Fibroblast of lung (primary cell): ENCODE data around the gene CRADD. TPM values are rescaled to one million over a fixed set of nuclear protein-coding genes. Genes with fewer than 3 reads are reported as not detected.
A peak's percentile ranks its signal among the peaks of the same experiment; 100 is the strongest.

Experiments used
- DNase-seq, 2 donors: peaks; one replicate each; pipeline versions ENCODE4 v3.0.0 to v3.0.0-alpha.2; 2010; ENCODE audit warnings: low read depth in 2 of 2
- H2AFZ ChIP-seq: 2 replicates; pipeline ENCODE4 v1.5.1; 2012; ENCODE audit warnings: low read length, control low read depth, inconsistent platforms
- H3K27ac ChIP-seq: 2 replicates; pipeline ENCODE4 v1.5.1; 2011; ENCODE audit warnings: low read length, control low read depth; ENCODE audit not compliant: insufficient read depth
- H3K27me3 ChIP-seq: 2 replicates; pipeline ENCODE4 v1.5.1; 2011; ENCODE audit warnings: mild to moderate bottlenecking, low read length; ENCODE audit not compliant: control insufficient read depth, insufficient read depth
- H3K36me3 ChIP-seq: 2 replicates; pipeline ENCODE4 v1.5.1; 2011; ENCODE audit warnings: low read length; ENCODE audit not compliant: control insufficient read depth, insufficient read depth
- H3K4me1 ChIP-seq: 2 replicates; pipeline ENCODE4 v1.5.1; 2011; ENCODE audit warnings: low read length; ENCODE audit not compliant: control insufficient read depth, insufficient read depth; ENCODE audit errors: extremely low read depth
- H3K4me2 ChIP-seq: 2 replicates; pipeline ENCODE4 v1.5.1; 2011; ENCODE audit warnings: low read length, control low read depth; ENCODE audit not compliant: insufficient read depth; ENCODE audit errors: extremely low read depth
- H3K4me3 ChIP-seq, 4 experiments: fragments of 200-600 bp in 1 of 4; sonication (generic) in 1 of 4; replicated peaks in 1 of 4; 2 replicates each; pipeline ENCODE4 v1.5.1; 2011 to 2016; ENCODE audit warnings: low read length in 4 of 4, low read depth in 3 of 4, mild to moderate bottlenecking in 3 of 4, control low read depth in 2 of 4, inconsistent platforms in 1 of 4, mixed read lengths in 1 of 4; ENCODE audit not compliant: insufficient read depth in 1 of 4; ENCODE audit errors: control extremely low read depth in 1 of 4
- H3K79me2 ChIP-seq: 2 replicates; pipeline ENCODE4 v1.5.1; 2012; ENCODE audit warnings: mild to moderate bottlenecking, low read length, inconsistent platforms; ENCODE audit not compliant: control insufficient read depth, insufficient read depth
- H3K9ac ChIP-seq: 2 replicates; pipeline ENCODE4 v1.5.1; 2011; ENCODE audit warnings: mild to moderate bottlenecking, low read length, control low read depth; ENCODE audit not compliant: insufficient read depth
- H3K9me3 ChIP-seq: 2 replicates; pipeline ENCODE4 v1.5.1; 2012; ENCODE audit warnings: low read depth, low read length; ENCODE audit not compliant: control insufficient read depth, insufficient read depth
- H4K20me1 ChIP-seq: 2 replicates; pipeline ENCODE4 v1.5.1; 2011; ENCODE audit warnings: low read length; ENCODE audit not compliant: control insufficient read depth, insufficient read depth; ENCODE audit errors: extremely low read depth
- EZH2 ChIP-seq: IDR thresholded peaks from 2 replicates; pipeline ENCODE4 v1.5.1; 2012; ENCODE audit warnings: low read length, control low read depth, mild to moderate bottlenecking; ENCODE audit errors: missing control alignments
- polyA plus RNA-seq, 2 donors: library from polyadenylated mRNA; depleted of rRNA in 1 of 2; stranded (reverse) in 1 of 2; unstranded in 1 of 2; fragments of >200 nt; gene quantifications; 2 replicates each; pipeline ENCODE4 v1.2.1, GENCODE V29; 2011 to 2012; ENCODE audit warnings: missing spikeins in 1 of 2
- total RNA-seq: library from RNA; depleted of rRNA; stranded (reverse); fragments of >200 nt; gene quantifications from 2 replicates; pipeline ENCODE4 v1.2.1, GENCODE V29; 2014
- TF ChIP-seq, protein P1 (sequence below), 2 donors: IDR thresholded peaks in 1 of 2; conservative IDR thresholded peaks in 1 of 2; 1 replicate in 1 of 2; 2 replicates in 1 of 2; pipeline ENCODE4 v1.5.1; 2011 to 2012; ENCODE audit warnings: low read length in 2 of 2, control low read depth in 1 of 2, inconsistent platforms in 1 of 2, low read depth in 1 of 2, mild to moderate bottlenecking in 1 of 2

CRADD gene
- total and polyA plus RNA-seq, 2 donors (not counting 1 experiment from before 2014, with no cell fraction given): 13.5 to 21.1 TPM

- Histone ChIP-seq H3K36me3 (no peaks in the 10 kb centered on the region), H4K20me1 (no peaks in the 10 kb centered on the region), H3K79me2 (no peaks in the 10 kb centered on the region), H3K4me2 (no peak overlapping the region), H3K9ac (no peak overlapping the region), H3K27me3 (no peaks in the 10 kb centered on the region), H3K27ac (no peak overlapping the region), H3K4me1 (peaks cover 2% of the 10 kb centered on the region), H3K9me3 (no peaks in the 10 kb centered on the region), H3K4me3 (no peak overlapping the region), H2AFZ (no peak overlapping the region)
- TF ChIP-seq EZH2: no peak
- TF ChIP-seq, protein P1, sequence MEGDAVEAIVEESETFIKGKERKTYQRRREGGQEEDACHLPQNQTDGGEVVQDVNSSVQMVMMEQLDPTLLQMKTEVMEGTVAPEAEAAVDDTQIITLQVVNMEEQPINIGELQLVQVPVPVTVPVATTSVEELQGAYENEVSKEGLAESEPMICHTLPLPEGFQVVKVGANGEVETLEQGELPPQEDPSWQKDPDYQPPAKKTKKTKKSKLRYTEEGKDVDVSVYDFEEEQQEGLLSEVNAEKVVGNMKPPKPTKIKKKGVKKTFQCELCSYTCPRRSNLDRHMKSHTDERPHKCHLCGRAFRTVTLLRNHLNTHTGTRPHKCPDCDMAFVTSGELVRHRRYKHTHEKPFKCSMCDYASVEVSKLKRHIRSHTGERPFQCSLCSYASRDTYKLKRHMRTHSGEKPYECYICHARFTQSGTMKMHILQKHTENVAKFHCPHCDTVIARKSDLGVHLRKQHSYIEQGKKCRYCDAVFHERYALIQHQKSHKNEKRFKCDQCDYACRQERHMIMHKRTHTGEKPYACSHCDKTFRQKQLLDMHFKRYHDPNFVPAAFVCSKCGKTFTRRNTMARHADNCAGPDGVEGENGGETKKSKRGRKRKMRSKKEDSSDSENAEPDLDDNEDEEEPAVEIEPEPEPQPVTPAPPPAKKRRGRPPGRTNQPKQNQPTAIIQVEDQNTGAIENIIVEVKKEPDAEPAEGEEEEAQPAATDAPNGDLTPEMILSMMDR (conservative IDR thresholded peaks at IDR 0.05 in 1 of 2, IDR thresholded peaks at IDR 0.05 in 1 of 2; ENCODE audit: low read depth in 1 of 2, low read length in 2 of 2): no peak
- no peak for DNase-seq
Observed at GRCh38 chr12:93939641-93940325, 262.6 kb downstream of the CRADD start.

- Histone ChIP-seq H3K79me2 (no peaks in the 10 kb centered on the region), H3K4me2 (no peak overlapping the region), H3K27ac (no peak overlapping the region), H3K9ac (no peak overlapping the region), H3K4me1 (peaks cover 2% of the 10 kb centered on the region), H3K36me3 (no peaks in the 10 kb centered on the region), H4K20me1 (no peaks in the 10 kb centered on the region), H3K9me3 (no peaks in the 10 kb centered on the region), H3K4me3 (no peak overlapping the region), H2AFZ (no peak overlapping the region), H3K27me3 (no peaks in the 10 kb centered on the region)
- DNase-seq: peak; percentile 24 to 32
- no peak for TF ChIP-seq EZH2
- TF ChIP-seq, protein P1 (conservative IDR thresholded peaks at IDR 0.05 in 1 of 2, IDR thresholded peaks at IDR 0.05 in 1 of 2; ENCODE audit: low read depth in 1 of 2, low read length in 2 of 2): no peak
Observed at GRCh38 chr12:93943780-93944179, 266.6 kb downstream of the CRADD start.

- Histone ChIP-seq H3K27ac (no peak overlapping the region), H3K27me3 (no peaks in the 10 kb centered on the region), H3K9ac (no peak overlapping the region), H3K79me2 (no peaks in the 10 kb centered on the region), H3K4me2 (no peak overlapping the region), H3K4me1 (peaks cover 2% of the 10 kb centered on the region), H4K20me1 (no peaks in the 10 kb centered on the region), H3K36me3 (no peaks in the 10 kb centered on the region), H3K4me3 (no peak overlapping the region), H2AFZ (no peak overlapping the region), H3K9me3 (no peaks in the 10 kb centered on the region)
- peak in 1 of 2 donors; percentile 35 for DNase-seq
- TF ChIP-seq, protein P1 (conservative IDR thresholded peaks at IDR 0.05 in 1 of 2, IDR thresholded peaks at IDR 0.05 in 1 of 2; ENCODE audit: low read depth in 1 of 2, low read length in 2 of 2): no peak
- TF ChIP-seq EZH2: no peak
Observed at GRCh38 chr12:93944201-93944600, 267.0 kb downstream of the CRADD start.

Other genes with a start within 250 kb of the CRADD start
- gene UBE2N, start 235.4 kb upstream of the CRADD start, total RNA-seq: 82.2 and 115 TPM in 2 replicates
- gene UBE2N, start 235.4 kb upstream of the CRADD start, polyA plus RNA-seq: 149 and 169 TPM in 2 replicates
- gene MRPL42, start 209.9 kb upstream of the CRADD start, total RNA-seq: 68.0 and 70.1 TPM in 2 replicates
- gene MRPL42, start 209.9 kb upstream of the CRADD start, polyA plus RNA-seq: 87.3 and 95.7 TPM in 2 replicates
- 75.5 and 105 TPM in 2 replicates for gene SOCS2, start 104.7 kb upstream of the CRADD start, total RNA-seq
- 69.1 and 113 TPM in 2 replicates for gene SOCS2, start 104.7 kb upstream of the CRADD start, polyA plus RNA-seq